Measurements from ENCODE around the gene PBX1.

The PBX1 gene

GRCh38 chr1:164700683-164701082 is 141.7 kb downstream of the PBX1 start:
- no peaks in the 10 kb centered on the region for H3F3A ChIP-seq (ENCODE audit: control insufficient read depth, insufficient read depth)
- TF ChIP-seq EZH2phosphoT487 (IDR thresholded peaks at IDR 0.05; ENCODE audit: borderline replicate concordance, low read length) (no peak), CTCF (IDR thresholded peaks at IDR 0.05; ENCODE audit: low read depth, low read length, poor library complexity, severe bottlenecking) (no peak)
- no peak overlapping the region for H3K4me2 ChIP-seq (ENCODE audit: low read length)
- no peaks in the 10 kb centered on the region for H3K9me2 ChIP-seq (replicated peaks; ENCODE audit: control insufficient read depth, low read length)
- H4K20me1 ChIP-seq (ENCODE audit: control insufficient read depth, insufficient read depth, low read depth, low read length) = no peaks in the 10 kb centered on the region
- no peaks in the 10 kb centered on the region for H3K36me3 ChIP-seq (ENCODE audit: control insufficient read depth, low read length)
- H3K79me2 ChIP-seq (ENCODE audit: control insufficient read depth, low read length) = no peaks in the 10 kb centered on the region
- H3K9me3 ChIP-seq (ENCODE audit: control insufficient read depth, insufficient read depth, low read length) = no peaks in the 10 kb centered on the region
- H3K4me3 ChIP-seq (ENCODE audit: low read length) = no peak overlapping the region
- no peaks in the 10 kb centered on the region for H3K27me3 ChIP-seq (ENCODE audit: control insufficient read depth, low read length)
- H3K27ac ChIP-seq (ENCODE audit: low read depth, low read length) = no peak overlapping the region
- H3K4me1 ChIP-seq (ENCODE audit: control insufficient read depth, low read length) = no peaks in the 10 kb centered on the region

DNA sequence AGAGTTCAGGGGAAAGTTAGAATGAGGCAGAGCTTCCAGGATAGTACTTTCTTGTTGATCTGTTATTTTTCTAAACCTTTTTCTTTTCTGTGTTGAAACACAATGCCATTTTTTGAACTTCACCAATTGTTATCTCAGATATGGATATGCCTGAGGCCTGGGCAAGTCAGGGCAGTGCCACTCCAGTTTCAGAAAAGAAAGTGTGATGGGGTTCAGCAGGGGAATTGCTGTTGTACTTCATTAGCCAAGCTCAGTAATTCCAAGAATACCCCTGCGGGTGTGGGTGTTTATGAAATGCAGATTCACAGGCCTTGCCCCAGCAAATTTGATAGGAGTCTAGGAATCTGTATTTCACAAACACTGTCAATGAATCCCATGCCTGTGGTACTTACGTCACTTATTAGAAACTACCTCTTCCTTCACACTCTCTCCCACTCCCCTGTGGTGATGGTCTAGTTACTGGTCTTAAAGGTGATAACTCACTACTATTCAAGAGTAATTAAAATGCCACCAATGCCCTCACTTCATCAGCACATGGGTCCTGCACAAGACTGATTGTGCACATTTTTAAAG is 142.3 kb downstream of the PBX1 start:
- no peaks in the 10 kb centered on the region for H3K79me2 ChIP-seq (ENCODE audit: control insufficient read depth, low read length)
- no peaks in the 10 kb centered on the region for H3K9me2 ChIP-seq (replicated peaks; ENCODE audit: control insufficient read depth, low read length)
- no peaks in the 10 kb centered on the region for H4K20me1 ChIP-seq (ENCODE audit: control insufficient read depth, insufficient read depth, low read depth, low read length)
- no peaks in the 10 kb centered on the region for H3K27me3 ChIP-seq (ENCODE audit: control insufficient read depth, low read length)
- H3K36me3 ChIP-seq (ENCODE audit: control insufficient read depth, low read length) = no peaks in the 10 kb centered on the region
- H3K4me3 ChIP-seq (ENCODE audit: low read length) = no peak overlapping the region
- no peaks in the 10 kb centered on the region for H3F3A ChIP-seq (ENCODE audit: control insufficient read depth, insufficient read depth)
- H3K4me2 ChIP-seq (ENCODE audit: low read length) = no peak overlapping the region
- TF ChIP-seq EZH2phosphoT487 (IDR thresholded peaks at IDR 0.05; ENCODE audit: borderline replicate concordance, low read length) = no peak
- TF ChIP-seq CTCF (IDR thresholded peaks at IDR 0.05; ENCODE audit: low read depth, low read length, poor library complexity, severe bottlenecking) = no peak
- H3K9me3 ChIP-seq (ENCODE audit: control insufficient read depth, insufficient read depth, low read length) = no peaks in the 10 kb centered on the region
- no peak overlapping the region for H3K27ac ChIP-seq (ENCODE audit: low read depth, low read length)
- H3K4me1 ChIP-seq (ENCODE audit: control insufficient read depth, low read length) = no peaks in the 10 kb centered on the region

DNA sequence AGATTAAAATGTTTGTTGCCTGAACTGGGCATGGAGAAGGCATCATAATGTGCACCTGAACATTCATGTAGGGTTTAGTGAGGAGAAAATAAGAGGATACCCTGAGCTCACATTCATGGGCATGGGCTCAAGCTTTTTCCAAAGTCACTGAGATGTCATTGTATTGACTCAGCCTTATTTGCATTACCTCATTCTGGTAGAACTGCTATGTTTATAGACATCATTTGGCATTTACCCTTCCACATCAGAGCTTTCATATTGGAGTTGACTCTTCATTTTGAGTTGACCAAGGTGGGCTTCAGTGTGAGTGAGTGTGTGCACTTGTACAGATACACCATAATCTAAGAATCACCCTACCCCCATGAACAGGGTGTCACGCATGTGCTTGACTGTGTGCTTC is 143.2 kb downstream of the PBX1 start:
- Histone ChIP-seq H3F3A (ENCODE audit: control insufficient read depth, insufficient read depth) (no peaks in the 10 kb centered on the region), H3K4me2 (ENCODE audit: low read length) (no peak overlapping the region), H3K79me2 (ENCODE audit: control insufficient read depth, low read length) (no peaks in the 10 kb centered on the region)

More for the DNA sequence above, 143.2 kb downstream of the PBX1 start:
- Histone ChIP-seq H3K9me2 (replicated peaks; ENCODE audit: control insufficient read depth, low read length) (no peaks in the 10 kb centered on the region), H3K4me1 (ENCODE audit: control insufficient read depth, low read length) (no peaks in the 10 kb centered on the region), H3K36me3 (ENCODE audit: control insufficient read depth, low read length) (no peaks in the 10 kb centered on the region), H3K27ac (ENCODE audit: low read depth, low read length) (no peak overlapping the region), H3K27me3 (ENCODE audit: control insufficient read depth, low read length) (no peaks in the 10 kb centered on the region), H3K4me3 (ENCODE audit: low read length) (no peak overlapping the region), H3K9me3 (ENCODE audit: control insufficient read depth, insufficient read depth, low read length) (no peaks in the 10 kb centered on the region), H4K20me1 (ENCODE audit: control insufficient read depth, insufficient read depth, low read depth, low read length) (no peaks in the 10 kb centered on the region)
- no peak for TF ChIP-seq CTCF (IDR thresholded peaks at IDR 0.05; ENCODE audit: low read depth, low read length, poor library complexity, severe bottlenecking)
- TF ChIP-seq EZH2phosphoT487 (IDR thresholded peaks at IDR 0.05; ENCODE audit: borderline replicate concordance, low read length) = no peak

Data from DOHH2 (cell line).